Natural killer cell (primary cell): ENCODE measurements around the gene CCDC77. TPM values are rescaled to one million over a fixed set of nuclear protein-coding genes. Genes with fewer than 3 reads are reported as not detected.

Source experiments
- ATAC-seq, 3 donors: fragments of 150-1000 bp in 2 of 3; fragments of 200-7000 bp in 1 of 3; cut with Tn5 transposase; 1 replicate in 1 of 3; 2 replicates in 2 of 3; pipeline ENCODE4 v1.10.0; 2021; ENCODE audit warnings: mild to moderate bottlenecking in 2 of 3, moderate library complexity in 2 of 3
- DNase-seq, 2 donors: peaks; one replicate each; pipeline versions ENCODE4 v3.0.0 to v3.0.0-alpha.2; 2013 to 2021; ENCODE audit warnings: mixed read lengths in 1 of 2
- H3K27ac ChIP-seq: one replicate; pipeline ENCODE4 v1.5.1; 2013; ENCODE audit warnings: mild to moderate bottlenecking, low read length
- H3K27me3 ChIP-seq: one replicate; pipeline ENCODE4 v1.6.1; 2013; ENCODE audit warnings: low read length; ENCODE audit not compliant: control insufficient read depth, insufficient read depth
- H3K36me3 ChIP-seq: one replicate; pipeline ENCODE4 v1.6.1; 2013; ENCODE audit warnings: low read length; ENCODE audit not compliant: control insufficient read depth, insufficient read depth
- H3K4me1 ChIP-seq: one replicate; pipeline ENCODE4 v1.6.1; 2013; ENCODE audit warnings: low read length; ENCODE audit not compliant: control insufficient read depth, insufficient read depth
- H3K4me3 ChIP-seq: one replicate; pipeline ENCODE4 v1.5.1; 2013; ENCODE audit warnings: low read length
- H3K9me3 ChIP-seq: one replicate; pipeline ENCODE4 v1.6.1; 2013; ENCODE audit warnings: low read length; ENCODE audit not compliant: control insufficient read depth, insufficient read depth
- H3K27ac Mint-ChIP-seq, 2 donors: one replicate each; pipeline ENCODE4 v1.8.0; 2022; ENCODE audit warnings: mild to moderate bottlenecking in 2 of 2, mixed read lengths in 2 of 2, moderate library complexity in 1 of 2
- H3K27me3 Mint-ChIP-seq, 2 donors: one replicate each; pipeline ENCODE4 v1.8.0; 2022; ENCODE audit warnings: low read depth in 2 of 2, mixed read lengths in 2 of 2
- H3K36me3 Mint-ChIP-seq: one replicate; pipeline ENCODE4 v1.8.0; 2022; ENCODE audit warnings: mixed read lengths
- H3K4me1 Mint-ChIP-seq, 2 donors: one replicate each; pipeline ENCODE4 v1.8.0; 2022; ENCODE audit warnings: mixed read lengths in 2 of 2
- H3K4me3 Mint-ChIP-seq: one replicate; pipeline ENCODE4 v1.8.0; 2022; ENCODE audit warnings: mild to moderate bottlenecking, moderate library complexity, mixed read lengths
- H3K9me3 Mint-ChIP-seq, 2 donors: one replicate each; pipeline ENCODE4 v1.8.0; 2022; ENCODE audit warnings: mixed read lengths in 2 of 2
- WGBS: methylation state at CpG from one replicate; pipeline ENCODE4 v1.1.7; 2013; ENCODE audit warnings: missing lambda C conversion rate; ENCODE audit not compliant: insufficient coverage; 5-methylcytosine and 5-hydroxymethylcytosine counted together
- intact Hi-C: fragments of 100-400 bp; cut with micrococcal nuclease; formaldehyde crosslinking; loops from one replicate; pipeline ENCODE4 v1.14.2; 2022
- total RNA-seq, 4 donors: library from RNA; stranded (reverse); fragments of 120-200 nt in 1 of 4; gene quantifications; one replicate each; pipeline versions ENCODE4 v1.2.3 to v1.2.4, GENCODE V29; 2013 to 2022
- TF ChIP-seq, protein P1 (sequence below): fragments of 200-600 bp; IDR thresholded peaks from one replicate; pipeline ENCODE4 v1.8.0; 2022; ENCODE audit warnings: antibody characterized with exemption

Gene CCDC77
- total RNA-seq, 3 donors from 2014 or later (not counting 1 experiment from before 2014, with no cell fraction given), result 10.9 to 18.5 (median 15.1) TPM

DNA sequence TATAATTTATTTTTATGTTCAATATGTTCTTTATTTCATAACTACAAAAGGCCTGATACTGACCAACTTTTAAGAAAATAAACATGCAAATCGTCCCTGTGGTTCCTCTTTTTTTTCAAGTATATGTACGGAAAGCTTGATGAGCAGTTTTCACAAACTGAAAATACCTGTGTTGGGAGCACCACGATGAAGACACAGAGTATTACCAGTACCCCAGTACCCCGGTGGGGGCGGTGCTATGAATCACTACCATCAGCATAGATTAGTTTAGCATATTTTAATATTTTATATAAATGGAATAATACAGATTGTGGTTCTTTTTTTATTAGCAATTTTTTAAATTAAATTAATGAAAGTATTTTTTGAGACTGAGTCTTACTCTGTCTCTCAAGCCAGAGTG is 65.3 kb downstream of the CCDC77 start:
- Mint-ChIP-seq H3K4me3 (no peak overlapping the region), H3K27ac (no peak overlapping the region)
- H3K4me3 ChIP-seq, result no peak overlapping the region

DNA sequence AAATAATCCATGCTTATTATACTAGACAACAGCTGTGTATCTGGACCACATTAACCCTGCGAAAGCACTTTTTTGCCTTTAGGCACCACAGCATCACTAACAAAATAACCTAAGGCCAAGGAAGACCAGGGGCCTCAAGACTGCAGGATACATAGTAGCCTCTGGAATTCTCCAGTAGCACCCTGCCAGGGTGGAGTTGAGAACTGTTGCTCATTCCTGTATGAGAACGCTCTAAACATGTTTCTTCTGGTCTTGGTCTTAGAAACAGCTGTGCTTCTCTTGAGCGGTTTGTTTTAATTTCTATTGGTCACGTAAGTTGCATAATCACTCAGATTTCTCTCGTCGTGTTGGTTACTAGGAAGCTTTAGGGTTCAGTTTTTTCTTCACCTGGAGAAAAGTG is 66.1 kb downstream of the CCDC77 start:
- Mint-ChIP-seq H3K36me3 (no peaks in the 10 kb centered on the region), H3K27me3 (peaks cover 5 to 19% of the 10 kb centered on the region in 2 donors), H3K27ac (no peak overlapping the region), H3K4me1 (peaks cover 14 to 27% of the 10 kb centered on the region in 2 donors), H3K9me3 (no peaks in the 10 kb centered on the region), H3K4me3 (no peak overlapping the region)
- peaks cover 15% of the 10 kb centered on the region for H3K4me1 ChIP-seq
- intact Hi-C loops, result no loop called here
- H3K9me3 ChIP-seq, result no peaks in the 10 kb centered on the region
- no peak overlapping the region for H3K27ac ChIP-seq
- 94% methylated on average over 5 of the region's 6 CpGs for WGBS
- H3K27me3 ChIP-seq, result no peaks in the 10 kb centered on the region
- DNase-seq (no peak), ATAC-seq (no peak)
- no peak overlapping the region for H3K4me3 ChIP-seq
- TF ChIP-seq, protein P1, sequence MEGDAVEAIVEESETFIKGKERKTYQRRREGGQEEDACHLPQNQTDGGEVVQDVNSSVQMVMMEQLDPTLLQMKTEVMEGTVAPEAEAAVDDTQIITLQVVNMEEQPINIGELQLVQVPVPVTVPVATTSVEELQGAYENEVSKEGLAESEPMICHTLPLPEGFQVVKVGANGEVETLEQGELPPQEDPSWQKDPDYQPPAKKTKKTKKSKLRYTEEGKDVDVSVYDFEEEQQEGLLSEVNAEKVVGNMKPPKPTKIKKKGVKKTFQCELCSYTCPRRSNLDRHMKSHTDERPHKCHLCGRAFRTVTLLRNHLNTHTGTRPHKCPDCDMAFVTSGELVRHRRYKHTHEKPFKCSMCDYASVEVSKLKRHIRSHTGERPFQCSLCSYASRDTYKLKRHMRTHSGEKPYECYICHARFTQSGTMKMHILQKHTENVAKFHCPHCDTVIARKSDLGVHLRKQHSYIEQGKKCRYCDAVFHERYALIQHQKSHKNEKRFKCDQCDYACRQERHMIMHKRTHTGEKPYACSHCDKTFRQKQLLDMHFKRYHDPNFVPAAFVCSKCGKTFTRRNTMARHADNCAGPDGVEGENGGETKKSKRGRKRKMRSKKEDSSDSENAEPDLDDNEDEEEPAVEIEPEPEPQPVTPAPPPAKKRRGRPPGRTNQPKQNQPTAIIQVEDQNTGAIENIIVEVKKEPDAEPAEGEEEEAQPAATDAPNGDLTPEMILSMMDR, result no peak
- no peaks in the 10 kb centered on the region for H3K36me3 ChIP-seq

More for the DNA sequence above, 65.3 kb downstream of the CCDC77 start:
- WGBS, result 57% methylated on average over 3 of the region's 5 CpGs
- DNase-seq (no peak), ATAC-seq (no peak)
- H3K27me3 ChIP-seq, result no peaks in the 10 kb centered on the region
- H3K27ac ChIP-seq, result no peak overlapping the region
- TF ChIP-seq, protein P1, result no peak
- no peaks in the 10 kb centered on the region for H3K36me3 ChIP-seq
- no peaks in the 10 kb centered on the region for H3K9me3 Mint-ChIP-seq
- H3K4me1 ChIP-seq, result peaks cover 15% of the 10 kb centered on the region
- intact Hi-C loops, result no loop called here
- H3K36me3 Mint-ChIP-seq, result no peaks in the 10 kb centered on the region
- H3K9me3 ChIP-seq, result no peaks in the 10 kb centered on the region
- peaks cover 10 to 27% of the 10 kb centered on the region in 2 donors for H3K27me3 Mint-ChIP-seq
- peaks cover 17 to 31% of the 10 kb centered on the region in 2 donors for H3K4me1 Mint-ChIP-seq

DNA sequence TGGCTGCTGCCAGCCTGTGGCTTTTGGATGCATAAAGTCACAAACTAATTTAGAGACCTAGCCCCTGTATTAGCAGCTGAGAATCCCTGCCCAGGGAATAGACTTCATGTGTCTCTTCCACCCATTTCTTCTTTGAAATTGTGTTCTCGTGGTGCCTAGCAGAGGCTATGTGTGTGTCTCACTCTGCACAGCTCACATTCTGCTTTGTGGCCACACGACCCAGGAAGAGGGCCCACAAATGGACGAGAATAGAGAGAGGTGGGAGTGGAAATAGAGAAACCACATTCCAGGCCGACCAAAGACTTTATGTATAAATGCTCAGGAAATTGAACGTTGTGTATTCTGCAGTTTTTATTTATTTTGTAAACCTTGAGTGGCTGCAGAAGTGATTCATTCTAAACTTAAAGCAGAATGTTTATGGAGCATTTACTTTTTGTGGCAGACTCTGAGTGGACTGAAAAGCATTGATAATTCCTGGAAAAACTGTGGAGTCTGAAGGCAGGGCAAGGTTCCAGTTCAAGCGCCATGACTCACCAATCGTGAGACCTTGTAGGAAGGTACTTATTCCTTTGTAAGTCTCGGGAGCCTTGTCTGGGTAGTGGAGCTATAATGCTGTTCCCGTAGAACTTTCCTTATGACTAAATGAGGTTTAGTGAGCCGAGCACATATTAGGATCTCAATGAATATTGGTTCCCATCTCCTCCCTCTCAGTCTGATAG is 67.4 kb downstream of the CCDC77 start:
- H3K27ac ChIP-seq, result no peak overlapping the region
- no peaks in the 10 kb centered on the region for H3K27me3 ChIP-seq
- ATAC-seq (no peak), DNase-seq (no peak)
- H3K4me1 ChIP-seq, result peaks cover 10% of the 10 kb centered on the region
- no peak overlapping the region for H3K27ac Mint-ChIP-seq
- TF ChIP-seq, protein P1, result no peak
- intact Hi-C loops, result no loop called here
- no peak overlapping the region for H3K4me3 Mint-ChIP-seq
- H3K36me3 Mint-ChIP-seq, result no peaks in the 10 kb centered on the region
- 59% methylated on average over 10 of the region's 10 CpGs for WGBS
- peaks cover 9 to 20% of the 10 kb centered on the region in 2 donors for H3K4me1 Mint-ChIP-seq
- H3K36me3 ChIP-seq, result no peaks in the 10 kb centered on the region
- no peak overlapping the region for H3K4me3 ChIP-seq
- H3K9me3 Mint-ChIP-seq, result no peaks in the 10 kb centered on the region
- H3K9me3 ChIP-seq, result no peaks in the 10 kb centered on the region
- H3K27me3 Mint-ChIP-seq, result peaks cover 8 to 16% of the 10 kb centered on the region in 2 donors

DNA sequence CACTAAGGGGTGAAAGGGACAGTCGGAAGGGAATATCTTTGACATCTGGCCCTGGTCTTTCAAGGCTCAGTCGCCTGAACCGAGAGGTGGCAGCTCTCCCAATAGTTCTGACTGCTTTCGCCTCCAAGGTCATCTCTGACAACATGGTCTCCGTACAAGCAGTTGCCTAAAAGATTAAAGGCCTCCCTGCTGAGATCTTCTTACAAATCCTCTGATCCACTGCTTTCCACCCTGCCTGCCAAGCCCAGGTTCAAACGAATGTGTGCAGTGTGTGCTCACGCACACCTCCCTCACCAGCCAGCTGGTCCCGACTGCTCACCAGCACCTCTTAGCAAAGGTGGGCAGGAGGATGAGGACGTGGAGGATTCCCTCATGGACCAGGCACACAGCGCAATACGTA is 68.7 kb downstream of the CCDC77 start:
- H3K4me1 ChIP-seq, result no peaks in the 10 kb centered on the region
- Mint-ChIP-seq H3K9me3 (no peaks in the 10 kb centered on the region), H3K4me3 (no peak overlapping the region), H3K27me3 (peaks cover 6 to 9% of the 10 kb centered on the region in 2 donors), H3K4me1 (peaks cover 9 to 14% of the 10 kb centered on the region in 2 donors), H3K27ac (no peak overlapping the region), H3K36me3 (no peaks in the 10 kb centered on the region)
- no peaks in the 10 kb centered on the region for H3K9me3 ChIP-seq
- no peak overlapping the region for H3K4me3 ChIP-seq
- no peak for ATAC-seq
- H3K27ac ChIP-seq, result no peak overlapping the region
- intact Hi-C loops, result no loop called here
- TF ChIP-seq, protein P1, result no peak
- no peaks in the 10 kb centered on the region for H3K36me3 ChIP-seq
- H3K27me3 ChIP-seq, result no peaks in the 10 kb centered on the region
- DNase-seq, result no peak
- 82% methylated on average over 11 of the region's 11 CpGs for WGBS
